ENCODE results near the gene RAP1GAP.

RAP1GAP gene

GRCh38 chr1:21589618-21590017 lies 79.5 kb downstream of the RAP1GAP start:
- DNase-seq, result no peak

GRCh38 chr1:21587602-21587953 lies 81.6 kb downstream of the RAP1GAP start:
- DNase-seq, result no peak

- peak; percentile 70 for DNase-seq
These were observed 82.1 kb downstream of the RAP1GAP start for GRCh38 chr1:21586846-21587601.

GRCh38 chr1:21586222-21586621 lies 82.9 kb downstream of the RAP1GAP start:
- DNase-seq, result no peak

GRCh38 chr1:21585037-21585436 lies 84.1 kb downstream of the RAP1GAP start:
- DNase-seq, result no peak

DNA sequence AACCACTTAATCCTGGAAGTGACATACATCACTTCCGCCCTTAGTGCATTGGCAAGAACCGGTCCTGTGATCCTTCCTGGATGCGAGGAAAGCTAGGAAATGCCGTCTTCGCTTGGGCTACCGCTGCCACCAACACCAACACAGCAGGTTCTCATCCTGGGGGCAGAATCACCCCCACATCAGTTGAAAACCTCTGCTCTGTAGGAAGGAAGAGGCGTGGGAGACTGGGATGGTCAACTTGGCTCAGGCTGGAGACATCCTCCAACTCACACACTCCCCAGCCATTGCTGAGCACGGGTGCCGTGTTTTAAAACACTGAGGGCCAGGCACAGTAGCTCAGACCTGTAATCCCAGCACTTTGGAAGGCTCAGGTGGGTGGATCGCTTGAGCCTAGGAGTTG lies 85.1 kb downstream of the RAP1GAP start:
- no peak for DNase-seq

- no peak for DNase-seq
These were observed 89.4 kb downstream of the RAP1GAP start for GRCh38 chr1:21579791-21580190.

DNA sequence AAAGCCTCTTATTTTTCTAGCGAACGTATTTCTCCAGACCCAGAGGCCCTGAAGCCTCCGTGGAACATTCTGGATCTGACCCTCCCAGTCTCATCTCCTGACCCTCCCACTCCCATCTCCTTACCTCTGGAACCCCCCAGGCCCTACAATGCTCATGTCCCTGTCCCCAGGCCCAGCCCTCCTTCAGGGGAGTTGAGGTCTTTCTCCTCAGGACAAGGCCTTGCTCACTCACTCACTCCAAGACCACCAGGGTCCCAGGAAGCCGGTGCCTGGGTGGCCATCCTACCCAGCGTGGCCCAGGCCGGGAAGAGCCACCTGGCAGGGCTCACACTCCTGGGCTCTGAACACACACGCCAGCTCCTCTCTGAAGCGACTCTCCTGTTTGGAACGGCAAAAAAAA lies 91.2 kb downstream of the RAP1GAP start:
- no peak for DNase-seq

DNA sequence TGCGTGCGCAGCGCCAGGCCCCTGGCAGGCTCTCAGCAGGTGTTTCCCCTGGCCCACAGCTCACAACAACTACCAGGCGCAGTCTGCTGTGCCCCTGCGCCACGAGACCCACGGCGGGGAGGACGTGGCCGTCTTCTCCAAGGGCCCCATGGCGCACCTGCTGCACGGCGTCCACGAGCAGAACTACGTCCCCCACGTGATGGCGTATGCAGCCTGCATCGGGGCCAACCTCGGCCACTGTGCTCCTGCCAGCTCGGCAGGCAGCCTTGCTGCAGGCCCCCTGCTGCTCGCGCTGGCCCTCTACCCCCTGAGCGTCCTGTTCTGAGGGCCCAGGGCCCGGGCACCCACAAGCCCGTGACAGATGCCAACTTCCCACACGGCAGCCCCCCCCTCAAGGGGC lies 91.8 kb downstream of the RAP1GAP start:
- DNase-seq, result no peak

DNA sequence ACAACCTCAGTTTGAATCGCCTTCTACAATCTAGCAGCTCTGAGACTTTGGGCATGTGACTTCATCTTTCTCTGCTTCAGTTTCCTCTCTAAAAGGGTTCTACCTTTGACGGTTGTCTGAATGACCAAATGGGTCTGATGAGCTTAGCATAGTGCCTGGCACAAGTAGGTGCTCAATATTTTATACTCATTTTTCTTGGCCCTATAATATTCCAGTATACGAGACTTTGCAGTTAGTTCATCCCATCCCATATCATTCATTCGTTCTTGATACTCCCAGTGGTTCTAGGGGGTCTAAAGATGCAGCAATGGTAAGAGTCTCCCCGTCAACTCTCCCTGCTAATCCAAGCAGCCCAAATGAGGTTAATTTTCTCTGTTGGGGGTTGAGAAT lies 92.4 kb downstream of the RAP1GAP start:
- DNase-seq, result no peak

- DNase-seq, result no peak
These were observed 92.9 kb downstream of the RAP1GAP start for GRCh38 chr1:21576031-21576797.

DNA sequence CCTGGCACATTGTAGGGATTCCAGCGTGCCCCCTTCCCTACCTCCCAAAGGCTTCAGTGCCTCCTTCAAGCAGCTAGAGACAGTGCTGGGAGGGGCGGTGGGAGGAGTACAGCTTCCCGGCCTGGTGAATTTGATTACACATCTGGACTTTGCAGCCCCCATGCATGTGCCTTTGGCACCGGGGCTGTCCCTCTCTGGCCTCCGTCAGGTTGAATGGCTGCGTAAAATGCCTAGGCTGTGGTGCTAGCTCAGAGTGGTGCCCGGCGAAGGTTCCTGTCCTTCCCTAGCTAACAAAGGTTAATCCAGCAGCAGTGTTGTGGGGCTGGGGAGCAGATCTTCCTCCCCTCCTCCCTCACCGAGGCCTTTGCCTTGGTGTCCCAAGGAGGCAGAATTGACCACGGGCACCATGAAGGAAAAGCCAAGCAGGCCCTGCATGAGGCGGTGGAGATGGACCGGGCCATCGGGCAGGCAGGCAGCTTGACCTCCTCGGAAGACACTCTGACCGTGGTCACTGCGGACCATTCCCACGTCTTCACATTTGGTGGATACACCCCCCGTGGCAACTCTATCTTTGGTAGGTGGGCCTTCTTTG lies 93.7 kb downstream of the RAP1GAP start:
- no peak for DNase-seq

- DNase-seq, result no peak
These were observed 94.5 kb downstream of the RAP1GAP start for GRCh38 chr1:21574466-21575151.

GRCh38 chr1:21573971-21574465 lies 95.1 kb downstream of the RAP1GAP start:
- DNase-seq, result peak; percentile 60

DNA sequence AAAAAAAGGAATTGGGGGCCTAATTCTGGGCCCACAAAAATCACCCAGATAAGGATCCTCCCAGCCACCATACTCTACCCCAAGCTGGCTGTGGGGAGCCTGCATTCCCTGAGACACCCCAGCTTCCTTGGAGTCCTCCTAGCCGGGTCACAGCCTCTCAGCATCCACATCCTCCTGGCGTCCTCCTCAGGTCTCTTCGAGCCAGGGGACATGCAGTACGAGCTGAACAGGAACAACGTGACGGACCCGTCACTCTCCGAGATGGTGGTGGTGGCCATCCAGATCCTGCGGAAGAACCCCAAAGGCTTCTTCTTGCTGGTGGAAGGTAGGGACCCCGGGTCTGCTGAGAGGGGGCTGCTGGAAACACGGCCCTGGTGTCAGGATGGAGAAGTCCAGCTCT lies 95.7 kb downstream of the RAP1GAP start:
- DNase-seq, result no peak

GRCh38 chr1:21572735-21573277 lies 96.4 kb downstream of the RAP1GAP start:
- no peak for DNase-seq

DNA sequence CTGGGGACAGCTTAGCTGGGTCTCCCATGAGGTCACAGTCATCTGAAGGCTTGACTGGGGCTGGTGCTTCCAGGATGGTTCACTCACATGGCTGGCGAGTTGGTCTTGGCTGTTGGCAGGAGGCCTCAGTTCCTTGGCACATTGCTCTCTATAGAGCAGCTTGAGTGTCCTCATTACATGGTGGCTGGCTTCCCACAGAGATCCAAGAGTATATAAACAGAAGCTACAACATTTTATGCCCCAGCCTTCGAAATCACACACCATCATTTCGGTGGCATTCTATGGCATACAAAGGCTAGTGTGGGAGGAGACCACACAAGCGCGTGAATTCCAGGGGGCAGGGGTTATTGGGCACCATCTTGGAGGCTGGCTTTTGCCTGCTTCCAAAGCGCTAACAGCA lies 96.9 kb downstream of the RAP1GAP start:
- DNase-seq, result no peak

GRCh38 chr1:21570885-21571284 lies 98.3 kb downstream of the RAP1GAP start:
- DNase-seq, result no peak

GRCh38 chr1:21570528-21570875 lies 98.7 kb downstream of the RAP1GAP start:
- no peak for DNase-seq

- no peak for DNase-seq
These were observed 99.2 kb downstream of the RAP1GAP start for GRCh38 chr1:21569820-21570527.

GRCh38 chr1:21568809-21569385 lies 100.3 kb downstream of the RAP1GAP start:
- DNase-seq, result no peak
